PC-9 (cell line): ENCODE results near the gene PLEKHH2. TPM values are rescaled to one million over a fixed set of nuclear protein-coding genes. Genes with fewer than 3 reads are reported as not detected.

Source experiments
- BruUV-seq: library from RNA; stranded (reverse); fragments of 400-500 nt; replicated peaks from 2 replicates; lab custom pipeline; 2021; lab: Mats Ljungman, UMichigan
- CTCF ChIA-PET: fragments of 300-600 bp; sonication (Branson Sonifier 250); formaldehyde crosslinking; loops from one replicate; lab custom pipeline; 2022; ENCODE audit warnings: antibody characterized with exemption; lab: Charles Lee
- POLR2A ChIA-PET: fragments of 300-600 bp; sonication (Branson Sonifier 250); formaldehyde crosslinking; loops from one replicate; lab custom pipeline; 2022; ENCODE audit warnings: antibody characterized with exemption; ENCODE audit not compliant: unreplicated experiment; lab: Charles Lee
- DNase-seq, 2 experiments: peaks; one replicate each; pipeline versions ENCODE4 v3.0.0 to v3.0.0-alpha.2; 2015 to 2022; ENCODE audit warnings: mixed read lengths in 1 of 2
- H2AFZ ChIP-seq: fragments of 200-600 bp; sonication (generic); 2 replicates; pipeline ENCODE4 v1.8.1; 2017; ENCODE audit warnings: antibody characterized with exemption
- H3F3A ChIP-seq: fragments of 200-600 bp; sonication (generic); 2 replicates; pipeline ENCODE4 v1.8.1; 2017; ENCODE audit warnings: antibody characterized with exemption, mild to moderate bottlenecking, low read depth; ENCODE audit not compliant: insufficient read depth
- H3K27ac ChIP-seq: fragments of 200-600 bp; sonication (generic); 2 replicates; pipeline ENCODE4 v1.6.1; 2016; ENCODE audit warnings: mixed run types
- H3K27me3 ChIP-seq: fragments of 200-600 bp; sonication (generic); 2 replicates; pipeline ENCODE4 v1.6.1; 2016; ENCODE audit warnings: low read depth, mixed run types; ENCODE audit not compliant: insufficient read depth
- H3K36me3 ChIP-seq: fragments of 200-600 bp; sonication (generic); 2 replicates; pipeline ENCODE4 v1.6.1; 2016; ENCODE audit warnings: low read depth, mixed run types
- H3K4me1 ChIP-seq: fragments of 200-600 bp; sonication (generic); replicated peaks from 2 replicates; pipeline ENCODE4 v1.6.1; 2016; ENCODE audit warnings: mixed run types; ENCODE audit not compliant: insufficient read depth
- H3K4me2 ChIP-seq: fragments of 200-600 bp; sonication (generic); 2 replicates; pipeline ENCODE4 v1.6.1; 2017; ENCODE audit warnings: mixed run types
- H3K4me3 ChIP-seq: fragments of 200-600 bp; sonication (generic); 2 replicates; pipeline ENCODE4 v1.6.1; 2016; ENCODE audit warnings: mixed run types
- H3K79me2 ChIP-seq: fragments of 200-600 bp; sonication (generic); 2 replicates; pipeline ENCODE4 v1.6.1; 2017; ENCODE audit warnings: low read depth, mixed run types
- H3K9me2 ChIP-seq: fragments of 200-600 bp; sonication (generic); 2 replicates; pipeline ENCODE4 v1.8.1; 2017; ENCODE audit warnings: mild to moderate bottlenecking; ENCODE audit not compliant: insufficient read depth
- H3K9me3 ChIP-seq: fragments of 200-600 bp; sonication (generic); 2 replicates; pipeline ENCODE4 v1.8.1; 2016; ENCODE audit warnings: low read depth; ENCODE audit not compliant: insufficient read depth
- H4K20me1 ChIP-seq: fragments of 200-600 bp; sonication (generic); 2 replicates; pipeline ENCODE4 v1.8.1; 2017; ENCODE audit not compliant: insufficient read depth
- EZH2 ChIP-seq: fragments of 200-600 bp; sonication (generic); IDR thresholded peaks from 2 replicates; pipeline ENCODE4 v1.8.0; 2017; ENCODE audit warnings: antibody characterized with exemption, low read depth
- intact Hi-C: fragments of 100-400 bp; cut with micrococcal nuclease; formaldehyde crosslinking; loops from one replicate; pipeline ENCODE4 v1.10.0; 2022; ENCODE audit not compliant: unreplicated experiment
- total RNA-seq: library from RNA; stranded (reverse); gene quantifications from 2 replicates; pipeline ENCODE4 v1.2.3, GENCODE V29; 2021
- TF ChIP-seq, protein P1 (sequence below): fragments of 200-600 bp; sonication (generic); conservative IDR thresholded peaks from 2 replicates; pipeline ENCODE4 v1.6.1; 2017; ENCODE audit warnings: mixed run types, antibody characterized with exemption, mild to moderate bottlenecking, moderate library complexity

The PLEKHH2 gene
- total RNA-seq, 1 experiment from 2014 or later = 1.6 TPM

- intact Hi-C loops = loop anchor here (5.0 kb wide), 1 partner anchor 1507 kb away; no protein-coding TSS in a partner anchor
- Histone ChIP-seq H2AFZ (no peak overlapping the region), H3F3A (no peaks in the 10 kb centered on the region; the same call in 1 of the 2 replicates), H3K79me2 (no peaks in the 10 kb centered on the region), H3K9me2 (no peaks in the 10 kb centered on the region), H3K27me3 (no peaks in the 10 kb centered on the region), H3K9me3 (no peaks in the 10 kb centered on the region), H3K36me3 (no peaks in the 10 kb centered on the region), H3K4me3 (no peak overlapping the region), H3K4me1 (no peaks in the 10 kb centered on the region), H3K4me2 (no peak overlapping the region), H4K20me1 (no peaks in the 10 kb centered on the region), H3K27ac (no peak overlapping the region)
- no peak for TF ChIP-seq EZH2
- TF ChIP-seq, protein P1, sequence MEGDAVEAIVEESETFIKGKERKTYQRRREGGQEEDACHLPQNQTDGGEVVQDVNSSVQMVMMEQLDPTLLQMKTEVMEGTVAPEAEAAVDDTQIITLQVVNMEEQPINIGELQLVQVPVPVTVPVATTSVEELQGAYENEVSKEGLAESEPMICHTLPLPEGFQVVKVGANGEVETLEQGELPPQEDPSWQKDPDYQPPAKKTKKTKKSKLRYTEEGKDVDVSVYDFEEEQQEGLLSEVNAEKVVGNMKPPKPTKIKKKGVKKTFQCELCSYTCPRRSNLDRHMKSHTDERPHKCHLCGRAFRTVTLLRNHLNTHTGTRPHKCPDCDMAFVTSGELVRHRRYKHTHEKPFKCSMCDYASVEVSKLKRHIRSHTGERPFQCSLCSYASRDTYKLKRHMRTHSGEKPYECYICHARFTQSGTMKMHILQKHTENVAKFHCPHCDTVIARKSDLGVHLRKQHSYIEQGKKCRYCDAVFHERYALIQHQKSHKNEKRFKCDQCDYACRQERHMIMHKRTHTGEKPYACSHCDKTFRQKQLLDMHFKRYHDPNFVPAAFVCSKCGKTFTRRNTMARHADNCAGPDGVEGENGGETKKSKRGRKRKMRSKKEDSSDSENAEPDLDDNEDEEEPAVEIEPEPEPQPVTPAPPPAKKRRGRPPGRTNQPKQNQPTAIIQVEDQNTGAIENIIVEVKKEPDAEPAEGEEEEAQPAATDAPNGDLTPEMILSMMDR = no peak
- CTCF ChIA-PET = interaction anchor here (0.7 kb wide), 1 partner anchor 797 kb away, joined by 3 read pairs; no protein-coding TSS in a partner anchor
- no TSS peak for BruUV-seq
- POLR2A ChIA-PET = no interaction called here
- no peak for DNase-seq
These were observed 32.4 kb upstream of the PLEKHH2 start for GRCh38 chr2:43604674-43605073.

DNA sequence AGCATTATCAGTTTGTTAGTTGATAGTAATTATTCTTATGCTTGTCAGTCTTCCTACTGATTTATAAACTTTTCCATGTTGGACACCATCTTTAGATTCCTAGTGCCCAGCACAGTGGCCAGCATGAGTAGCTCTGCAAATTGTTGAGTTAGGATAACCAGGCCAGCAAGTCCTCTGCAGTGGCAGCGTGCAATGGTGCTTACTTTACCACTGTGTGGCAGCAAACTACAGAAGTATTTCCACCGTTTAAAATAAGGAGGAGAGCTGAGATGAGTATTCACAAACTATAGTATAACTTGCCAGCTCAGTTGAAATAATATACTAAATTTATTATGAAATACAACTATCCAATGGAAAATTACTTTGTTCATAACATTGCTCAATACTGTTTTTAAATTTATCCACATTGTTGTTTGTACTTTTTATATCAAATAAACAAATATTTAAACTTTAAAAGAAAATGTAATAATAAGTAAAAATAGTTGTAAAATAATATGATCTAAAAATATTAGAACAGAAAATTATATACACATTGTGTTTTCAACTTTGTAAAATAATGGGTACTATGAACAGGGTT is 31.9 kb upstream of the PLEKHH2 start:
- H3F3A ChIP-seq = no peaks in the 10 kb centered on the region; the same call in 1 of the 2 replicates
- POLR2A ChIA-PET = interaction anchor here (0.5 to 0.6 kb wide), 2 partner anchors 9 to 29 kb away, joined by 3 to 4 read pairs; partner anchors contain the start of gene THADA
- no peaks in the 10 kb centered on the region for H4K20me1 ChIP-seq

GRCh38 chr2:43605851-43606250 is 31.2 kb upstream of the PLEKHH2 start:
- no peaks in the 10 kb centered on the region; the same call in 1 of the 2 replicates for H3F3A ChIP-seq
- H3K4me2 ChIP-seq = no peak overlapping the region
- POLR2A ChIA-PET = no interaction called here
- no peaks in the 10 kb centered on the region for H4K20me1 ChIP-seq
- no peak overlapping the region for H3K4me3 ChIP-seq
- H2AFZ ChIP-seq = no peak overlapping the region
- H3K27ac ChIP-seq = no peak overlapping the region
- H3K4me1 ChIP-seq = no peaks in the 10 kb centered on the region
- H3K79me2 ChIP-seq = no peaks in the 10 kb centered on the region
- TF ChIP-seq, protein P1 = no peak
- H3K9me2 ChIP-seq = no peaks in the 10 kb centered on the region
- intact Hi-C loops = loop anchor here (5.0 kb wide), 1 partner anchor 1509 kb away; no protein-coding TSS in a partner anchor
- H3K27me3 ChIP-seq = no peaks in the 10 kb centered on the region
- no TSS peak for BruUV-seq
- no peaks in the 10 kb centered on the region for H3K36me3 ChIP-seq
- DNase-seq = no peak
- no peaks in the 10 kb centered on the region for H3K9me3 ChIP-seq
- CTCF ChIA-PET = interaction anchor here (0.5 to 0.8 kb wide), 3 partner anchors 162 to 570 kb away, joined by 3 to 6 read pairs (median 3); no protein-coding TSS in a partner anchor

More for the DNA sequence above, 31.9 kb upstream of the PLEKHH2 start:
- H3K9me2 ChIP-seq = no peaks in the 10 kb centered on the region
- no peaks in the 10 kb centered on the region for H3K9me3 ChIP-seq
- intact Hi-C loops = loop anchor here (5.0 kb wide), 1 partner anchor 1508 kb away; no protein-coding TSS in a partner anchor
- no peak overlapping the region for H3K27ac ChIP-seq
- no peak overlapping the region for H3K4me2 ChIP-seq
- CTCF ChIA-PET = interaction anchor here (0.5 to 0.6 kb wide), 2 partner anchors 161 to 786 kb away, joined by 3 read pairs; no protein-coding TSS in a partner anchor
- TF ChIP-seq, protein P1 = peak; percentile 73
- no peak for TF ChIP-seq EZH2
- BruUV-seq = no TSS peak
- no peaks in the 10 kb centered on the region for H3K36me3 ChIP-seq
- H2AFZ ChIP-seq = no peak overlapping the region
- H3K79me2 ChIP-seq = no peaks in the 10 kb centered on the region
- DNase-seq = peak; percentile 35 to 53
- H3K4me3 ChIP-seq = no peak overlapping the region
- no peaks in the 10 kb centered on the region for H3K27me3 ChIP-seq
- no peaks in the 10 kb centered on the region for H3K4me1 ChIP-seq
